ENCODE data around the gene CCDC47. TPM values are rescaled to one million over a fixed set of nuclear protein-coding genes. Genes with fewer than 3 reads are reported as not detected.

Gene CCDC47
- total and polyA plus RNA-seq, 2 of the 13 experiments (the other 11 are each of a cell fraction or from before 2014, with no cell fraction given): 59.3 to 99.5 TPM

- no peak overlapping the region for H3K9ac ChIP-seq (ENCODE audit: insufficient read depth, low read depth, low read length)
- peaks cover 3% of the 10 kb centered on the region; the same call in 1 of the 2 replicates for H4K20me1 ChIP-seq (ENCODE audit: insufficient read depth, low read length)
- 95% methylated on average over 4 of the region's 4 CpGs for WGBS (ENCODE audit: low lambda C conversion rate)
- H3K27ac ChIP-seq (ENCODE audit: extremely low read length, insufficient read depth, low read length): no peak overlapping the region
- no peaks in the 10 kb centered on the region for H3K79me2 ChIP-seq (ENCODE audit: insufficient read depth, low read length)
- no peak overlapping the region for H2AFZ ChIP-seq (ENCODE audit: low read length)
- in situ Hi-C loops (cut with HindIII; ENCODE audit: extremely low pct_ligation_motif_present, low pct_unique_long_range_greater_than_20kb) (no loop called here), intact Hi-C loops (cut with micrococcal nuclease; ENCODE audit: unreplicated experiment) (no loop called here)
- H3K9me3 ChIP-seq (ENCODE audit: low read length): no peaks in the 10 kb centered on the region
- CTCF ChIA-PET (ENCODE audit: low intra/inter-chr PET ratio, low total read pairs): no interaction called here
- peaks cover 14% of the 10 kb centered on the region; the same call in 1 of the 2 replicates for H3K4me1 ChIP-seq (ENCODE audit: insufficient read depth, low read length)
- DNase-seq (ENCODE audit: low spot score): no peak
- H3K4me3 ChIP-seq (replicated peaks in 1 of 3; ENCODE audit: insufficient read depth in 1 of 3, low read depth in 2 of 3, low read length in 3 of 3): no peak overlapping the region
- H3K4me2 ChIP-seq (ENCODE audit: low read depth, low read length): no peak overlapping the region
- TF ChIP-seq AGO1 (IDR thresholded peaks at IDR 0.05; ENCODE audit: low read depth, low read length, poor library complexity, severe bottlenecking) (no peak), HMG20B (CRISPR knock-in tag; conservative IDR thresholded peaks at IDR 0.05) (no peak), JUNB (CRISPR knock-in tag; IDR thresholded peaks at IDR 0.05; ENCODE audit: borderline replicate concordance) (no peak)
- TF ChIP-seq, protein P1, sequence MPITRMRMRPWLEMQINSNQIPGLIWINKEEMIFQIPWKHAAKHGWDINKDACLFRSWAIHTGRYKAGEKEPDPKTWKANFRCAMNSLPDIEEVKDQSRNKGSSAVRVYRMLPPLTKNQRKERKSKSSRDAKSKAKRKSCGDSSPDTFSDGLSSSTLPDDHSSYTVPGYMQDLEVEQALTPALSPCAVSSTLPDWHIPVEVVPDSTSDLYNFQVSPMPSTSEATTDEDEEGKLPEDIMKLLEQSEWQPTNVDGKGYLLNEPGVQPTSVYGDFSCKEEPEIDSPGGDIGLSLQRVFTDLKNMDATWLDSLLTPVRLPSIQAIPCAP (CRISPR knock-in tag; IDR thresholded peaks at IDR 0.05; ENCODE audit: low read depth): no peak
- BruUV-seq (replicated peaks): no TSS peak
- POLR2A ChIA-PET: no interaction called here
- H3K27me3 ChIP-seq (ENCODE audit: control insufficient read depth in 1 of 2, insufficient read depth in 2 of 2, low read length in 2 of 2): no peaks in the 10 kb centered on the region
- peaks cover 54 to 97% of the 10 kb centered on the region in 2 experiments for H3K36me3 ChIP-seq (replicated peaks in 1 of 2; ENCODE audit: control insufficient read depth in 1 of 2, insufficient read depth in 2 of 2, low read length in 2 of 2)
- FAIRE-seq: no peak
- no peak for ATAC-seq
Observed at GRCh38 chr17:63816669-63817068, 43.3 kb upstream of the CCDC47 start.

- in situ Hi-C loops (cut with HindIII; ENCODE audit: extremely low pct_ligation_motif_present, low pct_unique_long_range_greater_than_20kb): no loop called here
Observed at GRCh38 chr17:63816123-63816522, 42.7 kb upstream of the CCDC47 start.

More at GRCh38 chr17:63816123-63816522, 42.7 kb upstream of the CCDC47 start:
- no peak for TF ChIP-seq SOX6 (IDR thresholded peaks at IDR 0.05)
- TF ChIP-seq SOX6 (CRISPR knock-in tag; IDR thresholded peaks at IDR 0.05): no peak
- TF ChIP-seq MAFK (conservative IDR thresholded peaks at IDR 0.05 in 1 of 2, IDR thresholded peaks at IDR 0.05 in 1 of 2; ENCODE audit: low read length in 2 of 2): peak; percentile 65 to 69; a peak in 3 of 4 replicates
- TF ChIP-seq, protein P2, sequence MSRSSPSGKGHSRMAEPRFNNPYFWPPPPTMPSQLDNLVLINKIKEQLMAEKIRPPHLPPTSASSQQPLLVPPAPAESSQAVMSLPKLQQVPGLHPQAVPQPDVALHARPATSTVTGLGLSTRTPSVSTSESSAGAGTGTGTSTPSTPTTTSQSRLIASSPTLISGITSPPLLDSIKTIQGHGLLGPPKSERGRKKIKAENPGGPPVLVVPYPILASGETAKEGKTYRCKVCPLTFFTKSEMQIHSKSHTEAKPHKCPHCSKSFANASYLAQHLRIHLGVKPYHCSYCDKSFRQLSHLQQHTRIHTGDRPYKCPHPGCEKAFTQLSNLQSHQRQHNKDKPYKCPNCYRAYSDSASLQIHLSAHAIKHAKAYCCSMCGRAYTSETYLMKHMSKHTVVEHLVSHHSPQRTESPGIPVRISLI (CRISPR knock-in tag; IDR thresholded peaks at IDR 0.05; ENCODE audit: borderline replicate concordance): no peak
- peak; percentile 64 for TF ChIP-seq MAFF (IDR thresholded peaks at IDR 0.05; ENCODE audit: low read depth, low read length)
- ATAC-seq (no peak), FAIRE-seq (no peak), DNase-seq (ENCODE audit: low spot score) (no peak)
- Histone ChIP-seq H3K27me3 (ENCODE audit: control insufficient read depth in 1 of 2, insufficient read depth in 2 of 2, low read length in 2 of 2) (no peaks in the 10 kb centered on the region), H3K79me2 (ENCODE audit: insufficient read depth, low read length) (no peaks in the 10 kb centered on the region), H3K9me3 (ENCODE audit: low read length) (no peaks in the 10 kb centered on the region), H3K4me1 (ENCODE audit: insufficient read depth, low read length) (peaks cover 14% of the 10 kb centered on the region; the same call in 1 of the 2 replicates), H3K4me2 (ENCODE audit: low read depth, low read length) (no peak overlapping the region), H3K4me3 (replicated peaks in 1 of 3; ENCODE audit: insufficient read depth in 1 of 3, low read depth in 2 of 3, low read length in 3 of 3) (no peak overlapping the region), H3K27ac (ENCODE audit: extremely low read length, insufficient read depth, low read length) (no peak overlapping the region), H4K20me1 (ENCODE audit: insufficient read depth, low read length) (peaks cover 3% of the 10 kb centered on the region; the same call in 1 of the 2 replicates), H3K9ac (ENCODE audit: insufficient read depth, low read depth, low read length) (no peak overlapping the region), H2AFZ (ENCODE audit: low read length) (no peak overlapping the region), H3K36me3 (replicated peaks in 1 of 2; ENCODE audit: control insufficient read depth in 1 of 2, insufficient read depth in 2 of 2, low read length in 2 of 2) (peaks cover 58 to 97% of the 10 kb centered on the region in 2 experiments)
- CTCF ChIA-PET (ENCODE audit: low intra/inter-chr PET ratio, low total read pairs): no interaction called here
- BruUV-seq (replicated peaks): no TSS peak
- intact Hi-C loops (cut with micrococcal nuclease; ENCODE audit: unreplicated experiment): no loop called here
- POLR2A ChIA-PET: no interaction called here
- WGBS (ENCODE audit: low lambda C conversion rate): 94% methylated on average over 2 of the region's 2 CpGs
